ENCODE data around the gene ZKSCAN5.
"Not testable (repeated sequence)": the region's sequence is repeated elsewhere in the genome, so short reads cannot be mapped to it uniquely, and the experiment has no call there.

ZKSCAN5 gene

GRCh38 chr7:99498546-99498944, 5.9 kb upstream of the ZKSCAN5 start:
- no peak for DNase-seq

- no peak for DNase-seq
Measured at GRCh38 chr7:99499371-99499720, 5.1 kb upstream of the ZKSCAN5 start.

GRCh38 chr7:99499721-99500636, 4.5 kb upstream of the ZKSCAN5 start, which contains the start of gene ZNF394:
ZNF394 (minus strand) TSS chr7:99500281; CDS start chr7:99500093, 188 bp downstream.
- peak; percentile 93 for DNase-seq

- no peak for DNase-seq
Measured at GRCh38 chr7:99500637-99501009, 3.8 kb upstream of the ZKSCAN5 start.

- not testable (repeated sequence) for DNase-seq
Measured at GRCh38 chr7:99501236-99501635, 3.2 kb upstream of the ZKSCAN5 start.

GRCh38 chr7:99504281-99504602, 220 bp upstream of the ZKSCAN5 start:
- DNase-seq, result no peak

- DNase-seq, result no peak
Measured at GRCh38 chr7:99505324-99505662, 831 bp downstream of the ZKSCAN5 start.

- DNase-seq, result no peak
Measured at GRCh38 chr7:99514050-99514449, 9.6 kb downstream of the ZKSCAN5 start.

- no peak for DNase-seq
Measured at GRCh38 chr7:99521399-99521798, 16.9 kb downstream of the ZKSCAN5 start.

GRCh38 chr7:99525713-99526440, 21.4 kb downstream of the ZKSCAN5 start:
- no peak for DNase-seq

- no peak for DNase-seq
Measured at GRCh38 chr7:99531354-99531765, 26.9 kb downstream of the ZKSCAN5 start.

- no peak for DNase-seq
Measured at GRCh38 chr7:99535667-99536066, 31.2 kb downstream of the ZKSCAN5 start.

GRCh38 chr7:99539213-99539811, 34.9 kb downstream of the ZKSCAN5 start:
- no peak for DNase-seq

- DNase-seq, result no peak
Measured at GRCh38 chr7:99540542-99540941, 36.1 kb downstream of the ZKSCAN5 start.

GRCh38 chr7:99541212-99541611, 36.8 kb downstream of the ZKSCAN5 start:
- DNase-seq, result no peak

- no peak for DNase-seq
Measured at GRCh38 chr7:99543081-99543671, 38.7 kb downstream of the ZKSCAN5 start.

GRCh38 chr7:99543916-99544315, 39.5 kb downstream of the ZKSCAN5 start:
- DNase-seq, result no peak

GRCh38 chr7:99545308-99545707, 40.8 kb downstream of the ZKSCAN5 start:
- DNase-seq, result not testable (repeated sequence)

GRCh38 chr7:99549545-99549944, 45.1 kb downstream of the ZKSCAN5 start:
- not testable (repeated sequence) for DNase-seq

GRCh38 chr7:99551334-99551733, 46.9 kb downstream of the ZKSCAN5 start:
- no peak for DNase-seq

GRCh38 chr7:99551767-99552463, 47.5 kb downstream of the ZKSCAN5 start, which contains the start of gene FAM200A:
FAM200A (minus strand) TSS chr7:99552114; CDS start chr7:99548407, 3,707 bp downstream.
- peak; percentile 89 for DNase-seq

GRCh38 chr7:99553039-99553438, 48.6 kb downstream of the ZKSCAN5 start:
- no peak for DNase-seq

- DNase-seq, result no peak
Measured at GRCh38 chr7:99554939-99555338, 50.5 kb downstream of the ZKSCAN5 start.
